KMS-11 (cell line): ENCODE data around the gene ZNF716.
"Not testable (repeated sequence)": the region's sequence is repeated elsewhere in the genome, so short reads cannot be mapped to it uniquely, and the experiment has no call there.

Source experiments
- H2AFZ ChIP-seq: fragments of 200-600 bp; sonication (generic); 2 replicates; pipeline ENCODE4 v1.6.1; 2016; ENCODE audit warnings: antibody characterized with exemption, mixed run types, low read depth
- H3K27ac ChIP-seq: fragments of 200-600 bp; sonication (generic); 2 replicates; pipeline ENCODE4 v1.6.1; 2016; ENCODE audit warnings: mild to moderate bottlenecking, mixed run types
- H3K27me3 ChIP-seq: fragments of 200-600 bp; sonication (generic); 2 replicates; pipeline ENCODE4 v1.6.1; 2017; ENCODE audit warnings: mild to moderate bottlenecking, low read depth, mixed run types, moderate library complexity; ENCODE audit not compliant: insufficient read depth
- H3K36me3 ChIP-seq: fragments of 200-600 bp; sonication (generic); 2 replicates; pipeline ENCODE4 v1.6.1; 2017; ENCODE audit warnings: mild to moderate bottlenecking, mixed run types; ENCODE audit not compliant: insufficient read depth
- H3K4me1 ChIP-seq: fragments of 200-600 bp; sonication (generic); 2 replicates; pipeline ENCODE4 v1.6.1; 2016; ENCODE audit warnings: mild to moderate bottlenecking, low read depth, mixed run types; ENCODE audit not compliant: poor library complexity, severe bottlenecking
- H3K4me2 ChIP-seq: fragments of 200-600 bp; sonication (generic); 2 replicates; pipeline ENCODE4 v1.7.0; 2016; ENCODE audit warnings: mild to moderate bottlenecking, mixed run types
- H3K4me3 ChIP-seq: fragments of 200-600 bp; sonication (generic); IDR thresholded peaks from 2 replicates; pipeline ENCODE4 v1.6.1; 2017; ENCODE audit warnings: low read depth, low read length, mixed read lengths; ENCODE audit not compliant: insufficient read depth
- H3K79me2 ChIP-seq: fragments of 200-600 bp; sonication (generic); 2 replicates; pipeline ENCODE4 v1.6.1; 2016; ENCODE audit warnings: low read depth, mixed run types; ENCODE audit not compliant: insufficient read depth
- H3K9ac ChIP-seq: fragments of 200-600 bp; sonication (generic); 2 replicates; pipeline ENCODE4 v1.6.1; 2016; ENCODE audit warnings: mild to moderate bottlenecking, mixed run types
- H4K20me1 ChIP-seq: fragments of 200-600 bp; sonication (generic); 2 replicates; pipeline ENCODE4 v1.6.1; 2016; ENCODE audit warnings: mild to moderate bottlenecking, mixed run types; ENCODE audit not compliant: insufficient read depth
- TF ChIP-seq, protein P1 (sequence below): fragments of 200-600 bp; sonication (generic); conservative IDR thresholded peaks from 2 replicates; pipeline ENCODE4 v1.6.1; 2017; ENCODE audit warnings: low read depth, mild to moderate bottlenecking, antibody characterized with exemption, low read length, moderate library complexity, mixed read lengths

Gene ZNF716

GRCh38 chr7:57487957-57488356 lies 38.0 kb downstream of the ZNF716 start:
- no peaks in the 10 kb centered on the region for H3K36me3 ChIP-seq
- no peak overlapping the region for H3K4me3 ChIP-seq
- no peaks in the 10 kb centered on the region for H3K4me1 ChIP-seq
- TF ChIP-seq, protein P1, sequence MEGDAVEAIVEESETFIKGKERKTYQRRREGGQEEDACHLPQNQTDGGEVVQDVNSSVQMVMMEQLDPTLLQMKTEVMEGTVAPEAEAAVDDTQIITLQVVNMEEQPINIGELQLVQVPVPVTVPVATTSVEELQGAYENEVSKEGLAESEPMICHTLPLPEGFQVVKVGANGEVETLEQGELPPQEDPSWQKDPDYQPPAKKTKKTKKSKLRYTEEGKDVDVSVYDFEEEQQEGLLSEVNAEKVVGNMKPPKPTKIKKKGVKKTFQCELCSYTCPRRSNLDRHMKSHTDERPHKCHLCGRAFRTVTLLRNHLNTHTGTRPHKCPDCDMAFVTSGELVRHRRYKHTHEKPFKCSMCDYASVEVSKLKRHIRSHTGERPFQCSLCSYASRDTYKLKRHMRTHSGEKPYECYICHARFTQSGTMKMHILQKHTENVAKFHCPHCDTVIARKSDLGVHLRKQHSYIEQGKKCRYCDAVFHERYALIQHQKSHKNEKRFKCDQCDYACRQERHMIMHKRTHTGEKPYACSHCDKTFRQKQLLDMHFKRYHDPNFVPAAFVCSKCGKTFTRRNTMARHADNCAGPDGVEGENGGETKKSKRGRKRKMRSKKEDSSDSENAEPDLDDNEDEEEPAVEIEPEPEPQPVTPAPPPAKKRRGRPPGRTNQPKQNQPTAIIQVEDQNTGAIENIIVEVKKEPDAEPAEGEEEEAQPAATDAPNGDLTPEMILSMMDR: no peak
- no peak overlapping the region for H3K27ac ChIP-seq
- no peaks in the 10 kb centered on the region for H3K27me3 ChIP-seq
- H3K9ac ChIP-seq: no peak overlapping the region
- H3K79me2 ChIP-seq: no peaks in the 10 kb centered on the region
- no peak overlapping the region for H2AFZ ChIP-seq
- no peaks in the 10 kb centered on the region for H4K20me1 ChIP-seq
- H3K4me2 ChIP-seq: no peak overlapping the region

DNA sequence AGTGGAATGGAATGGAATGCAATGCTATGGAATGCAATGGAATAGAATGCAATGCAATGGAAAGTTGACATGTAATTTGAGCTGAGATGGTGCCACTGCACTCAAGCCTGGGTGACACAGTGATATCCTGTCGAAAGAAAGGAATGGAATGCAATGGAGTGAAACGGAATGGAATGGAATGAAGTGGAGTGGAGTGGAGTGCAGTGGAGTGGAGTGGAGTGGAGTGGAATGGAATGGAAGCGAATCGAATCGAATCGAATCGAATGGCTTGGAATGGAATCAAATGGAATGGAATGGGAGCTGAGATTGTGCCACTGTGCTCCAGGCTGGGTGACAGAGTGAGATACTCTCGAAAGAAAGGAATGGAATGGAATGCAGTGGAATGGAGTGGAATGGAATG lies 45.1 kb downstream of the ZNF716 start:
- H3K9ac ChIP-seq, H3K36me3 ChIP-seq, H3K4me3 ChIP-seq, H4K20me1 ChIP-seq, H3K27me3 ChIP-seq, H3K4me2 ChIP-seq, H3K79me2 ChIP-seq, H3K27ac ChIP-seq, H3K4me1 ChIP-seq, H2AFZ ChIP-seq: not testable (repeated sequence)

DNA sequence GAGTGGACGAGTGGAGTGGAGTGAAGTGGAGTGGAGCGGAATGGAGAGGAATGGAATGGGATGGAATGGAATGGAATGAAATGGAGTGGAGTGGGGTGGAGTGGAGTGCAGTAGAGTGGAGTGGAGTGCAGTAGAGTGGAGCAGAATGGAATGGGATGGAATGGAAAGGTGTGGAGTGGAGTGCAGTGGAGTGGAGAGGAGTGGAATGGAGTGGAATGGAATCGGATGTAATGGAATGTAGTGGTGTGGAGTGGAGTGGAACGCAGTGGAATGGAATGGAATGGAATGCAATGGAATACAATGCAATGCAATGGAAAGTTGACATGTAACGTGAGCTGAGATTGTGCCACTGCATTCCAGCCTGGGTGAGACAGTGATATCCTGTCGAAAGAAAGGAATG lies 46.4 kb downstream of the ZNF716 start:
- Histone ChIP-seq H3K27me3 (no peaks in the 10 kb centered on the region), H3K4me2 (no peak overlapping the region), H4K20me1 (no peaks in the 10 kb centered on the region), H3K9ac (no peak overlapping the region), H3K4me1 (no peaks in the 10 kb centered on the region), H3K4me3 (no peak overlapping the region), H3K27ac (no peak overlapping the region), H2AFZ (no peak overlapping the region), H3K36me3 (no peaks in the 10 kb centered on the region), H3K79me2 (no peaks in the 10 kb centered on the region)
- TF ChIP-seq, protein P1: no peak

GRCh38 chr7:57505176-57505575 lies 55.2 kb downstream of the ZNF716 start:
- TF ChIP-seq, protein P1: no peak
- no peak overlapping the region for H3K9ac ChIP-seq
- H3K36me3 ChIP-seq: no peaks in the 10 kb centered on the region
- no peak overlapping the region for H2AFZ ChIP-seq
- H3K4me2 ChIP-seq: no peak overlapping the region
- H3K27me3 ChIP-seq: no peaks in the 10 kb centered on the region
- H3K27ac ChIP-seq: no peak overlapping the region
- H3K4me1 ChIP-seq: no peaks in the 10 kb centered on the region
- H4K20me1 ChIP-seq: no peaks in the 10 kb centered on the region
- no peaks in the 10 kb centered on the region for H3K79me2 ChIP-seq
- H3K4me3 ChIP-seq: no peak overlapping the region
